ENCODE results near the gene INF2. TPM values are rescaled to one million over a fixed set of nuclear protein-coding genes. Genes with fewer than 3 reads are reported as not detected.

INF2 gene
- total RNA-seq, 2 experiments from 2014 or later, result 74.9 to 76.9 TPM

DNA sequence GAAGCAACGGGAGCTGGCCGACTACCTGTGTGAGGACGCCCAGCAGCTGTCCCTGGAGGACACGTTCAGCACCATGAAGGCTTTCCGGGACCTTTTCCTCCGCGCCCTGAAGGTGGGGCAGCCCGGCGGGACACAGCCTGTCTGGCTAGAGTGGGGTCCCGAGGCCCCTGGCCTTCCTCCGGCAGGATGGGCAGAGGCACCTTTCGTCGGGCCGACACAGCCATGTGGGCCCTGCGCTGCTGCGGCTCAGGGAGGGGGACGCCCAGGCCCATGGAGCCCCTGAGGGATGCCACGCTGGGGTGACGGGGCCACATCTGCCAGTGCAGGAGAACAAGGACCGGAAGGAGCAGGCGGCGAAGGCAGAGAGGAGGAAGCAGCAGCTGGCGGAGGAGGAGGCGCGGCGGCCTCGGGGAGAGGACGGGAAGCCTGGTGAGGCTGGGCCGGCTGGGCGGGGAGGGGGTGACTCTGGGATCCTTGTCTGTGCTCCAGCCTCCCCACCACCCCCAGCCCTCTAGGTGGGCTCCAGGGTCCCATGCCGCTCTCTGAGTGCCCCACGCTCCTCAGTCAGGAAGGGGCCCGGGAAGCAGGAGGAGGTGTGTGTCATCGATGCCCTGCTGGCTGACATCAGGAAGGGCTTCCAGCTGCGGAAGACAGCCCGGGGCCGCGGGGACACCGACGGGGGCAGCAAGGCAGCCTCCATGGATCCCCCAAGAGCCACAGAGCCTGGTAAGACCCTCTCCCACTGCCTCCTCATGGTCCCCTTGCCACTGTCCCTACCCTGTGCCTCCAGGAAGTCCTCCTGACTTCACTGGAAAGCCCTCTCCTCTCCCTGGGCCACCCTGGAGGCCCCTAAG is 23.7 kb downstream of the INF2 start:
- Histone ChIP-seq H3K4me1 (ENCODE audit: insufficient read depth, low read length) (peaks cover 8% of the 10 kb centered on the region), H3K4me3 (ENCODE audit: low read length) (no peak overlapping the region), H3K27ac (ENCODE audit: low read depth in 1 of 2, low read length in 2 of 2) (no peak overlapping the region), H3K9me3 (ENCODE audit: control insufficient read depth in 1 of 2, insufficient read depth in 1 of 2, low read length in 2 of 2) (no peaks in the 10 kb centered on the region), H3K36me3 (ENCODE audit: insufficient read depth, low read length) (peaks cover 60% of the 10 kb centered on the region), H3K27me3 (ENCODE audit: control insufficient read depth in 1 of 2, insufficient read depth in 2 of 2, low read length in 2 of 2) (no peaks in the 10 kb centered on the region)
- Mint-ChIP-seq H3K9me3 (no peaks in the 10 kb centered on the region), H3K27ac (no peak overlapping the region), H3K27me3 (no peaks in the 10 kb centered on the region), H3K4me1 (ENCODE audit: low read depth) (peaks cover 5% of the 10 kb centered on the region), H3K4me3 (no peak overlapping the region), H3K36me3 (ENCODE audit: low read depth) (peaks cover 35% of the 10 kb centered on the region)
- no peak for DNase-seq
- ATAC-seq (ENCODE audit: poor library complexity), result no peak
- intact Hi-C loops (cut with DNase I, micrococcal nuclease), result no loop called here
- ChIA-PET CTCF (no interaction called here), POLR2A (no interaction called here)
- TF ChIP-seq, protein P1, sequence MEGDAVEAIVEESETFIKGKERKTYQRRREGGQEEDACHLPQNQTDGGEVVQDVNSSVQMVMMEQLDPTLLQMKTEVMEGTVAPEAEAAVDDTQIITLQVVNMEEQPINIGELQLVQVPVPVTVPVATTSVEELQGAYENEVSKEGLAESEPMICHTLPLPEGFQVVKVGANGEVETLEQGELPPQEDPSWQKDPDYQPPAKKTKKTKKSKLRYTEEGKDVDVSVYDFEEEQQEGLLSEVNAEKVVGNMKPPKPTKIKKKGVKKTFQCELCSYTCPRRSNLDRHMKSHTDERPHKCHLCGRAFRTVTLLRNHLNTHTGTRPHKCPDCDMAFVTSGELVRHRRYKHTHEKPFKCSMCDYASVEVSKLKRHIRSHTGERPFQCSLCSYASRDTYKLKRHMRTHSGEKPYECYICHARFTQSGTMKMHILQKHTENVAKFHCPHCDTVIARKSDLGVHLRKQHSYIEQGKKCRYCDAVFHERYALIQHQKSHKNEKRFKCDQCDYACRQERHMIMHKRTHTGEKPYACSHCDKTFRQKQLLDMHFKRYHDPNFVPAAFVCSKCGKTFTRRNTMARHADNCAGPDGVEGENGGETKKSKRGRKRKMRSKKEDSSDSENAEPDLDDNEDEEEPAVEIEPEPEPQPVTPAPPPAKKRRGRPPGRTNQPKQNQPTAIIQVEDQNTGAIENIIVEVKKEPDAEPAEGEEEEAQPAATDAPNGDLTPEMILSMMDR (IDR thresholded peaks at IDR 0.05), result no peak

DNA sequence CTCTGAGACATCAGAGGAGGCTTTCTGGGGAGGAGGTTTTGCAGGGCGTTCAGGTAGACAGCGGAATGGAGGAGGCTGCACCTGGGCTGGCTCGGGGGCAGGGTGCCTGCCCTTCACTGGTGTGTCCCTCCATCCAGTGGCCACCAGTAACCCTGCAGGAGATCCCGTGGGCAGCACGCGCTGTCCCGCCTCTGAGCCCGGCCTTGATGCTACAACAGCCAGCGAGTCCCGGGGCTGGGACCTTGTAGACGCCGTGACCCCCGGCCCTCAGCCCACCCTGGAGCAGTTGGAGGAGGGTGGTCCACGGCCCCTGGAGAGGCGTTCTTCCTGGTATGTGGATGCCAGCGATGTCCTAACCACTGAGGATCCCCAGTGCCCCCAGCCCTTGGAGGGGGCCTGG is 24.6 kb downstream of the INF2 start:
- H3K27ac ChIP-seq (ENCODE audit: low read depth in 1 of 2, low read length in 2 of 2), result no peak overlapping the region
- TF ChIP-seq, protein P1 (IDR thresholded peaks at IDR 0.05), result no peak
- intact Hi-C loops (cut with DNase I, micrococcal nuclease), result no loop called here
- H3K4me3 Mint-ChIP-seq, result no peak overlapping the region
- no peaks in the 10 kb centered on the region for H3K4me1 Mint-ChIP-seq (ENCODE audit: low read depth)
- no peaks in the 10 kb centered on the region for H3K27me3 ChIP-seq (ENCODE audit: control insufficient read depth in 1 of 2, insufficient read depth in 2 of 2, low read length in 2 of 2)
- no peak overlapping the region for H3K4me3 ChIP-seq (ENCODE audit: low read length)
- CTCF ChIA-PET, result no interaction called here
- peaks cover 60% of the 10 kb centered on the region for H3K36me3 ChIP-seq (ENCODE audit: insufficient read depth, low read length)
- DNase-seq, result no peak
- H3K27me3 Mint-ChIP-seq, result no peaks in the 10 kb centered on the region
- POLR2A ChIA-PET, result no interaction called here
- H3K9me3 Mint-ChIP-seq, result no peaks in the 10 kb centered on the region
- H3K27ac Mint-ChIP-seq, result no peak overlapping the region
- ATAC-seq (ENCODE audit: poor library complexity), result no peak
- no peaks in the 10 kb centered on the region for H3K9me3 ChIP-seq (ENCODE audit: control insufficient read depth in 1 of 2, insufficient read depth in 1 of 2, low read length in 2 of 2)
- no peaks in the 10 kb centered on the region for H3K4me1 ChIP-seq (ENCODE audit: insufficient read depth, low read length)
- H3K36me3 Mint-ChIP-seq (ENCODE audit: low read depth), result peaks cover 28% of the 10 kb centered on the region

DNA sequence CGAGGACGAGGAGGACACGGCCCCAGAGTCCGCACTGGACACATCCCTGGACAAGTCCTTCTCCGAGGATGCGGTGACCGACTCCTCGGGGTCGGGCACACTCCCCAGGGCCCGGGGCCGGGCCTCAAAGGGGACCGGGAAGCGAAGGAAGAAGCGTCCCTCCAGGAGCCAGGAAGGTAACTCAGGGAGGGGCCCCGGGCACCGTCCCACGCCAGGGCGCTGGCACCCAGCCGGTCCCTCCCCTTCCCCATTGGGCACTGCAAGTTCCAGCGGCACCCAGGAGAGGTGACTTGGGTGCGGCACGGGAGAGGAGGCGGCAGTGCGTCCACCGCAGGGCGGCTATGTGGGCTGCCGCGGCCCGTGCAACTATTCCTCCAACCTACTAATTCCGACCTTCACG is 25.3 kb downstream of the INF2 start:
- H3K36me3 ChIP-seq (ENCODE audit: insufficient read depth, low read length), result peaks cover 58% of the 10 kb centered on the region
- no peaks in the 10 kb centered on the region for H3K9me3 ChIP-seq (ENCODE audit: control insufficient read depth in 1 of 2, insufficient read depth in 1 of 2, low read length in 2 of 2)
- no peaks in the 10 kb centered on the region for H3K27me3 ChIP-seq (ENCODE audit: control insufficient read depth in 1 of 2, insufficient read depth in 2 of 2, low read length in 2 of 2)
- ATAC-seq (ENCODE audit: poor library complexity) (no peak), DNase-seq (no peak)
- Mint-ChIP-seq H3K4me1 (ENCODE audit: low read depth) (no peaks in the 10 kb centered on the region), H3K27ac (no peak overlapping the region), H3K36me3 (ENCODE audit: low read depth) (peaks cover 28% of the 10 kb centered on the region), H3K27me3 (no peaks in the 10 kb centered on the region), H3K4me3 (no peak overlapping the region), H3K9me3 (no peaks in the 10 kb centered on the region)
- H3K27ac ChIP-seq (ENCODE audit: low read depth in 1 of 2, low read length in 2 of 2), result no peak overlapping the region
- intact Hi-C loops (cut with DNase I, micrococcal nuclease), result no loop called here
- H3K4me1 ChIP-seq (ENCODE audit: insufficient read depth, low read length), result no peaks in the 10 kb centered on the region
- TF ChIP-seq, protein P1 (IDR thresholded peaks at IDR 0.05), result no peak
- ChIA-PET CTCF (no interaction called here), POLR2A (no interaction called here)
- no peak overlapping the region for H3K4me3 ChIP-seq (ENCODE audit: low read length)
